Adrenal gland (tissue), 5 donors: Measurements from ENCODE around the gene TMOD4.

Source experiments
- CTCF ChIP-seq, 6 experiments: fragments of 450-650 bp in 4 of 6; fragments of 200-600 bp in 2 of 6; sonication (generic) in 1 of 6; IDR thresholded peaks; 1 replicate in 5 of 6; 2 replicates in 1 of 6; pipeline versions ENCODE4 v1.5.1 to v1.8.0; 2016 to 2021; ENCODE audit warnings: antibody characterized with exemption in 6 of 6, mild to moderate bottlenecking in 2 of 6, moderate library complexity in 1 of 6
- POLR2A ChIP-seq, 2 donors: fragments of 450-650 bp; IDR thresholded peaks; one replicate each; pipeline ENCODE4 v1.6.1; 2017; ENCODE audit warnings: antibody characterized with exemption in 2 of 2, mild to moderate bottlenecking in 2 of 2, moderate library complexity in 1 of 2
- donor health status: DM: no; HTN: no; CAD: no.

GRCh38 chr1:151166505-151166956, 9.2 kb downstream of the TMOD4 start:
- TF ChIP-seq CTCF (IDR thresholded peaks at IDR 0.05) (no peak), POLR2A (IDR thresholded peaks at IDR 0.05) (no peak)
